ENCODE results near the gene SLC12A5.

Gene SLC12A5

DNA sequence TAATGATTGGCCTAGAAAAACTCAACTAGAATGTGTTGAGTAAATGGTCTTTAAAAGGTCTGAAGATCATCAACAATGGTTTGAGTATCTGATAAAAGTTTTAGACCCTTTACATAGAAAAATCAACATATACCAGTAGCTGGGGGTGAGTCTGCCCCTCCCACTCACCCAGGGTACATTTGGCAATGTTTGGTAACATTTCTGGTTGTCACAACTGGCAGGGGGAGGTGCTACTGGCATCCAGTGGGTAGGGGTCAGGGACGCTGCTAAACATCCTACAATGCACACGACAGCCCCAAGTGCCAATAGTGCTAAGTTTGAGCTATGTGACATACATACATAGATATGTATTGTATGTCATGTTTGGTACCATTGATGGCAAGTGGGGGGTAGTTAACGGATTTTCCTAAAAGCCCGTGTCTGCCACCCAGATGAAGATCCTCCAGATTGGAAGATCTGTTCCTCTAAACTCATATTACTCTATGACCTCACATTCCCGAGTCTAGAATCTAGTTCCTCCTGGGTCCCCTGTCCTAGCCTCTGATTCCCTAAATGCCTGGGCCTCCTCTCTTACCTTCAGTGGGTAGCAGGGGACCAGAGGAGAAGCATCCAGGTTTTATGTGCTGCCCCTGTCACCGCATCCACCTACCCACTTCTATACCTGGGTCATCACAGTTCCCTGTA, 22.9 kb upstream of the SLC12A5 start:
- DNase-seq (ENCODE audit: low read depth), result no peak

DNA sequence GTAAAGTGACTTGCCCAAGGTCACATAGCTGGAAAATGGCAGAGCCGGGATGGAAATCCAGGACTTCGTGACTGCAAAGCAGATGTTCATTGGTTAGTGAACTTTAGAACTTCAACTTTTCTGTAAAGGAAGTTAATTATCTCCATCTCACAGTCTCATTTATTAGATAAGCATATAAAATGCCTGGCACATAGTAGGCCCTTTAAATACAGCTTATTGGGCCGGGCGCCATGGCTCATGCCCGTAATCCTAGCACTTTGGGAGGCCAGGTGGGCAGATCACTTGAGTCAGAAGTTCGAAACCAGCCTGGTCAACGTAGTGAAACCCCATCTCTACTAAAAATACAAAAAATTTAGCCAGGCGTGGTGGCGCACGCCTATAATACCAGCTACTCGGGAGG, 22.1 kb upstream of the SLC12A5 start:
- no peak for DNase-seq (ENCODE audit: low read depth)

GRCh38 chr20:46007671-46008070, 21.3 kb upstream of the SLC12A5 start:
- no peak for DNase-seq (ENCODE audit: low read depth)

DNA sequence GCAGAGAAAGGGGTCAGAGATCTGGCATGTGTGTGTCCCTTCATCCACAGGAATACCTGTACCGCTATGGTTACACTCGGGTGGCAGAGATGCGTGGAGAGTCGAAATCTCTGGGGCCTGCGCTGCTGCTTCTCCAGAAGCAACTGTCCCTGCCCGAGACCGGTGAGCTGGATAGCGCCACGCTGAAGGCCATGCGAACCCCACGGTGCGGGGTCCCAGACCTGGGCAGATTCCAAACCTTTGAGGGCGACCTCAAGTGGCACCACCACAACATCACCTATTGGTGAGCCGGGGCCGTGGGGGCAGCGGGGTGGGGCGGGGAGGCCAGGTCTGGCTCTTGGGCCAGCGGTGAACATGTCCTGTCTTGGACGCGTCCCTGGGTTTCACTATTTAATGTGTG, 19.2 kb upstream of the SLC12A5 start:
- DNase-seq (ENCODE audit: low read depth), result no peak

- peak; percentile 45 for DNase-seq (ENCODE audit: low read depth)
Measured at GRCh38 chr20:46010491-46011391, 18.3 kb upstream of the SLC12A5 start.

DNA sequence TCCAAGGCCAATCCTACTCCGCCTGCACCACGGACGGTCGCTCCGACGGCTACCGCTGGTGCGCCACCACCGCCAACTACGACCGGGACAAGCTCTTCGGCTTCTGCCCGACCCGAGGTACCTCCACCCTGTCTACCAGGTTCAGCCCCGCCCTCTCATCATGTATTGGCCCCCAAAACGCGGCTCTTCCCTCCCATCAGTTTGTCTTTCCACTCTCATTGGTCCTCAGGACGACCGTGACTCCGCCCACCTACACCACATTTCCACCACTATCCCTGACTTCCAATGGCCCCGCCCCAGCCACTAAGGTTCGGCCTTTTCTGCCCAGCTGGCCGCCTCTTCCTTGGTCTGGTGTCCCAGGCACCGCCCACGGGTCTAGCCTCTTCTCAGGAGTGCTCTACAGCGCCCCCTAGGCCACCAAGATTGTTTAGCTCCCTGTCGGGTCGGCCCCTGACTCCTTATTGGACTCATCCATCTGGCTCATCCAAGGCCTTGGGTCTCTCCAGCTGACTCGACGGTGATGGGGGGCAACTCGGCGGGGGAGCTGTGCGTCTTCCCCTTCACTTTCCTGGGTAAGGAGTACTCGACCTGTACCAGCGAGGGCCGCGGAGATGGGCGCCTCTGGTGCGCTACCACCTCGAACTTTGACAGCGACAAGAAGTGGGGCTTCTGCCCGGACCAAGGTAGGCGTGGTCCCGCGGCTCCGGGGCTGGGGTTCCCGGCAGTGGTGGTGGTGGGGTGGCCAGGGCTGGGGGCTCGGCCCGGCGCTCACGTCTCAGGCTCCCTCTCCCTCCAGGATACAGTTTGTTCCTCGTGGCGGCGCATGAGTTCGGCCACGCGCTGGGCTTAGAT, 17.2 kb upstream of the SLC12A5 start:
- DNase-seq (ENCODE audit: low read depth), result no peak

DNA sequence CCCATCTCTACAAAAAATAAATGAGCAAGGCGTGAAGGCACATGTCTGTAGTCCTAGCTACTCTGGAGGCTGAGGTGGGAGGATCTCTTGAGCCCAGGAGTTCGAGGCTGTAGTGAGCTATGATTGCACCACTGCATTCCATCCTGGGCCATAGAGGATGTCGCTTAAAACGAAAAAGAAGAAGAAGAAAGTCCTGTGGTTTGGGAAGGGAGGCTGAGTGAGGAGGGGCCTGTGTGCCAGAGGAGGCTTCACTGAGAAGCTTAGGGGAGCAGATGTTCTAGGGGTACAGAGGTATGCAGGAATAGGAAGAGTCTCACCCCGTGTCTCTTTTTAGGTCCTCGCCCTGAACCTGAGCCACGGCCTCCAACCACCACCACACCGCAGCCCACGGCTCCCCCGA, 16.1 kb upstream of the SLC12A5 start:
- no peak for DNase-seq (ENCODE audit: low read depth)

- DNase-seq (ENCODE audit: low read depth), result no peak
Measured at GRCh38 chr20:46013322-46013828, 15.6 kb upstream of the SLC12A5 start.

DNA sequence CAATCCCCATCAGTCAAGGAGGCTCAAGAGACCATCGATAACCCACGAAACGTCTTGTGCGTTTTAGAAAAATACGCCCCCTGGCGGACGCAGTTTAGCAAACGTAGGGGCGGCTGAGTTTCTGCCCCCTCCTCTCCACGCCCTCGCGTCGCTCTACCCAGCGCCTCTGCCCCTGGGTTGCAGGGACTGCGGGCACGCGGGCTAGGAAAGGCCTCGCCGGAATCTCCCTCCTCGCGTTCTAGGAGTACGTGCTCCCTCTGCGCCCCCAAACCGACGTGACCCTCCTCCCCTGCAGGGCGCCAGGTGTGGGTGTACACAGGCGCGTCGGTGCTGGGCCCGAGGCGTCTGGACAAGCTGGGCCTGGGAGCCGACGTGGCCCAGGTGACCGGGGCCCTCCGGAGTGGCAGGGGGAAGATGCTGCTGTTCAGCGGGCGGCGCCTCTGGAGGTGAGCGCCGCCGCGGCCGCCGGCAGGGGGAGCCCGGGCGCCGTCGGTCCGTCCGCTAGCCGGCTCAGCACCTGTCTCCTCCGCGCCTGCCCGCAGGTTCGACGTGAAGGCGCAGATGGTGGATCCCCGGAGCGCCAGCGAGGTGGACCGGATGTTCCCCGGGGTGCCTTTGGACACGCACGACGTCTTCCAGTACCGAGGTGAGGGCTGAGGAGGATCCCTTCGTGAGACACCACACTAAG, 15.0 kb upstream of the SLC12A5 start:
- peak; percentile 52 for DNase-seq (ENCODE audit: low read depth)

DNA sequence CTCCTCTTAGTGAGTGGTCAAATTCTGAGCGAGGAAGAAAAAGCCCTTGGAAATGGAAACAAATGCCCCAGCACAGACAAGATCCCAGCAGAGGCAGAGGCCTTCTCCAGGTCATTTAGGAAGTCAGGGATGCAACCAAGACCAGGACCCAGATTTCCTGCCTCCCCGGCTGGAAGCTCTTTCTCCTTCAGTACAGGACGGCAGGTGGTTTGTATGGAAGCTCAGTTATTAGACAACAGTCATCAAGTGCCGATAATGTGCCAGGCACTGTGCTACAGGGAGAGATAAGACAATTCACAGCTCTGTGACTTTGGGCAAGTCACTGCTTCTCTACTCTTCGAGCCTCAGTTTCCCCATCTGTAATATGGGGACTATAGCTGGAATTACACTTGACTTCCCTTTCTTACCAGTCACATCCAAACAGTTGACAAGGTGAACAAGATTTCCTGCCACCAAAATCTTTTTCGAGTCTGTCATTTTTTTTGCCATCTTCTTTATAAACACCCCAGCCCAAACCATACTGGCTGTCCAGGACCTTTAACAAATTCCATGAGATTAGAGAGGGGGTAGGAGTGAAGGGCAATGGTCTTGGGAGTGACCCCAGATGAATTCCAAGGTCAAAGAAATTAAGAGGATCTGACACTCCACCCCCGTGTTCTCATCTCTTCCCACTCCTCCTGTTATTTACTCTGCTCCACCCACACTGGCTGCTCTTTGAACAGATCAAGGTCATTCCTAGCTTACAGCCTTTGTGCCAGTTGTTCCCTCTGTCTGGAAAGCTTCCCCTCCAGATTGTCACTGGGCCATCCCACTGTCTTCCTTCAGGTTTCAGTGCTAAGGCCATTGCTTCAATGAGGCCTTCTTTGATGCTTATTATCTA, 14.3 kb upstream of the SLC12A5 start:
- no peak for DNase-seq (ENCODE audit: low read depth)

DNA sequence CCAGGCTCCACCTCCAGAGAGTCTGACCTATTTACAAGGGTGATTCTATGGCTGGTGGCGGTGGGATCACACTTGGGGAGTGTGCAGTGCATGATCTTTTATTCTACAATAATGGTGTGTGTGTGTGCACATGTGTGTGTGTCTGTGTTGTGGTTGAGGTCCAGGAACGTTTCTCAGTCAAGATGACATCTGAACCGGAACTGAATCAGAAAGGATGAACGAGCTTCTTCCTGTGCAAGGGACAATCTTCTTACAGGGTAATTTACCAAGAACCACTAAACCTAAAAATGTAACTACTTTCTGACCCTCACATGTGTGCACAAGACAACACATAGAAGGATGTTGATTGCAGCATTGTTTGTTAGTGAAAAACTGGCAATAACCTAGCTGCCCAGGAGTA, 11.7 kb upstream of the SLC12A5 start:
- no peak for DNase-seq (ENCODE audit: low read depth)

DNA sequence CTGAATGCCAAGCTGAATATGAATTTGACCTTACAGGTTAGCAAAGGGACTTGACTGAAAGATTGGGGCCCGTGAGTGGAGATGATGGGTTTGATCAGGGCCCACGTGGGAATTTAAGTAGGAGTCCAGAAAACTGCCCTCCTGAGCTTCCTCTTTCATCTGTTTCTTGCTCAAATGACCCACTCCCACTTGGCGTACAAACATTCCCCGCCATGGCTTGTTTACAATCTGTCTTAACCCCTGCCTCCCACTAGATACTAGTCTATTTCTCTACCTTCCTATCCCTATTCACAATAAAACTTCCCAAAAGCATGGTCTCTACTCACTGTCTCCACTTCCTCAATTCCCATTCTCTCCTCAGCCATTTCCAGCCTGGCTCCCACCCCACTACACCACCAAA, 10.9 kb upstream of the SLC12A5 start:
- DNase-seq (ENCODE audit: low read depth), result no peak

DNA sequence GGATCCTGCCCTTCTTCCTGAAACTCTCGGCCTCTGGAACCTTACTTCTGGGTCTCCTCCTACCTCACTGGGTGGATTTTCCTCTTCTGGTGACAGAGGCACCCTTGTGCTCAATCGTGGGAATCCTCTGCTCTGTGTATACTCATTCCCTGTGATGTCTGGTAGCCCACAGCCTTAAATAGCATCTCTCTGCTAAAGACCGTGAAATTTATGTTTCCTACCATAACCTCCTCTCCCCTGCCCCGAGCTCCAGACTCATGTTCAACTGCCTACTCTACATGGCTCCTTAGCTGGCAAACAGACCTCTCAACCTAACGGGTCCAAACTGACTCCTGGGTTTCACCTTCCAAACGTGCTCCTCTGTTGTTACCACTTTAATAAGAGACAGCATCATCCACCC, 10.4 kb upstream of the SLC12A5 start:
- no peak for DNase-seq (ENCODE audit: low read depth)

DNA sequence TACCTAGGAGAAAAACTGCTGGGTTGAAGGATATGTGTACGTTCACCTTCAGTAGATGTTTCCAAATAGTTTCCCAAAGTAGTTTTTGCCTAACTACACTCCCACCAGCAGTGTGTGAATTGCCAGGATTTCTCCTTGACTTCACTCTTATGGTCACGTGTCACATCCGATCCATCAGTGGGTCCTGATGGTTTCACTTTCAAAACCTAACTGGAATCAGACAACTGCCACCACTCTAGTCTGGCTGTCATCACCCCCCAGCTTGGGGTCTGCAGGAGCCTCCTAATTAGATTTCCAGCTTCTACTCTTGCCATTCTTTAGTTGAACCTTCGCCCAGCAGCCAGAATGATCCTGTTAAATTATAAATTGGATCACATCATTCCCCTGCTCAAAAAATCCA, 8.5 kb upstream of the SLC12A5 start:
- no peak for DNase-seq (ENCODE audit: low read depth)

- no peak for DNase-seq (ENCODE audit: low read depth)
Measured at GRCh38 chr20:46021361-46022359, 7.4 kb upstream of the SLC12A5 start.

GRCh38 chr20:46022411-46023147, 6.4 kb upstream of the SLC12A5 start:
- peak; percentile 56 for DNase-seq (ENCODE audit: low read depth)

- no peak for DNase-seq (ENCODE audit: low read depth)
Measured at GRCh38 chr20:46023148-46023484, 5.9 kb upstream of the SLC12A5 start.

- no peak for DNase-seq (ENCODE audit: low read depth)
Measured at GRCh38 chr20:46023999-46024398, 5.0 kb upstream of the SLC12A5 start.

- no peak for DNase-seq (ENCODE audit: low read depth)
Measured at GRCh38 chr20:46025376-46025783, 3.6 kb upstream of the SLC12A5 start.
